Medulla oblongata (tissue), 1 donor: ENCODE results near the gene NAT9.

Experiments
- DNase-seq: peaks from one replicate; pipeline ENCODE4 v3.0.0-alpha.2; 2015; ENCODE audit errors: extremely low spot score

NAT9 gene

DNA sequence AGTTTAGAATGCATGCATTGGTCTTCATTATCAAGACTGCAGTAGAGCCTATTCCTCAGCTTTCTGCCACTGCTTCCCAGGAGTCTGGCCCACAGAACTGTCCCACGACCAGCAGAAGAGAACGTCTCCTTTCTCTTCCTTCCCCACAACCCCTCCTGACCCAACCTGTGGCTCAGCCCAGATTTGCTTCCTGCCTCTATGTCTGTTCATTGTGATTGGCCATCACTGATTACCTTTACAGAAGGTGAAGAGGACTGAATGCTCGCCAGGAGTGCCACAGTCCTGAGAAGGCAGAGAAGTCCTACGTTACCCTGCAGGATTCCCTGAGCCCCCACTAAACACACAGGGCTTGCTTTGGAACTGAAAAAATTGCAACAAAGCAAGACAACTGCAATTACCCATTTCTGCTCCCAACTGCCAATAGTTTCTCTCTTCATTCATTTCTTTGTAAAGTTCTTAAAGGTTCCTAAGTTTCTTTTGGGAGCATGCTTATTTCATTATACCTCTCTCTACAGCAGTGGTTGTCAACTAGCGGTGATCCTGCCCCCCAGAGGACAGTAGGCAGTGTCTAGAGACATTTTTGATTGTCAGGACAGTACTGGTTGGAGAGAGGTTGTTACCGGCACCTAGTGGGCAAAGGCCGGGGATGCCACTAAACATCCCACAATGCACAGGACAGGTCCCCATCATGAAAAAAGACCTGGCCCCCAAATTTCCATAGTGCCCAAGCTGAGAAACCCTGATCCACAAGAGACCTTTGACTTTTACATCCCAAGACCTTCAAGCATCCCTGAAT is 4.5 kb upstream of the NAT9 start:
- peak; percentile 83 for DNase-seq

- peak; percentile 91 for DNase-seq
These were observed 3.8 kb upstream of the NAT9 start for GRCh38 chr17:74779948-74780400.

DNA sequence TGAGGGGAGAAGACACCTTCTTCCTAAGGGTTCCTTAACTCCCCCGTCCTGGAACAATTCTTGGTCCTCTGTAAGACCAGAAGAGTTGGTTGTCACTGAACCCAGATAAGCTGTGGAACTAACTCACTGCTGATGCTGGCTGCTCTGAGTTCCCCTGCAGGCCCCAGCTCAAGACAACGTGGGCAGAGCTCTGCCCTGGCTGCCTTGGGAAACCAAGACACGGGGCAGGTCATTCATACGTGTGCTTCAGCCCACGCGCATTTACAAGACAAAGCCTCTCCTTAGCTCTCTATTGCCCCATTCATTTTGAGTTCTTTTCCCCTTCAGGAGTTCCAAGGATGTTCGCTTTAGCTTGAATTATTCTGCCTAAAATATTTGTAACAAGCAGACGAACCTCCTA is 3.4 kb upstream of the NAT9 start:
- DNase-seq = no peak

- DNase-seq = no peak
These were observed 2.8 kb upstream of the NAT9 start for GRCh38 chr17:74778960-74779359.

DNA sequence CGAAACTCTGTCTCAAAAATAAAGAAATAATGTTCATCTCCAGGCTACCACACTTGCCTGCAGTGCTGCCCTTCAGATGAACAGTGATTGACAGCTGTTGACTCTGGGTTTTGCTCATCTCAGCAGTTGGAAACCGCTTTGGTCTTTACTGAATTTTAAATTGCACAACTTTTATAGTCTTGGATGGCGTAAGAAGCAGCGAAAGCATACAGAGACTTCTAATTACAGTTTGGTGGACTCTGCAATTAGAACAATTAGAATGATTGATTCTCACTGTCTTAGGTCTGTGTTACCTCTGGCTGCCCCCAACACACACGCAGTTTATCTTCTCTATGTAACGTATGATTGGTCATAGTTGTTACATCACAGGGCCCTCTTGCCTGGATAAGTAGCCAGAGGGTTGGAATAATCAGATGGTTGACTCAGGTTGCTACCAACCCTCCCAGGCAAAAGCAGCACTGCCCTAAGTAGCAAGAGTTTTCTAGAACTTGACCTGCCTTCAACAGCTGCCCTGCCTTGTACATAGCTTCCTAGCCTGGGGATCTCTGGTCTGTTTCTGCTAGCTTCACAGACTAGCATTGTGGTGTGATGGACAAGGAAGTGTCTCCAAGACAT is 1.9 kb upstream of the NAT9 start:
- no peak for DNase-seq

GRCh38 chr17:74776990-74777389 is 845 bp upstream of the NAT9 start:
- no peak for DNase-seq

- no peak for DNase-seq
These were observed 619 bp downstream of the NAT9 start for GRCh38 chr17:74775409-74776043.

DNA sequence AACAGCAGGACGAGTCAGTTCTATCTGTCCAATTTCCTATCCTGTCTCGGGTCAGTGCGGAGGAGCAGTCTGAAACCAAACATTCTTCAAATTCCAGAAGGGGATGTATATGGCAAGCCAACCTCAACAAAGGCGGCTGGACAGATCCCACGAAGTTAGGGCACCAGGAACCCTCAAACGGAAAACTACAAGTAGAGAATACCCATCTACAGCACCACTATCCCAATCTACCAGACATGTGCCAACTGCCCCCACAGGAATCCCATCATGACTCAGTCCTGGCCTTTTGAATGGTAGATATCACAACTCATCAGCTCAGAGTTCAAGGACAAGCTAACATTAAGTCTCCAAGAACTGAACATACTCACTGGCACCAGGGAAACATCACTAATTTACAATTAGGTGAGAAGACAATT is 2.3 kb downstream of the NAT9 start:
- DNase-seq = no peak

DNA sequence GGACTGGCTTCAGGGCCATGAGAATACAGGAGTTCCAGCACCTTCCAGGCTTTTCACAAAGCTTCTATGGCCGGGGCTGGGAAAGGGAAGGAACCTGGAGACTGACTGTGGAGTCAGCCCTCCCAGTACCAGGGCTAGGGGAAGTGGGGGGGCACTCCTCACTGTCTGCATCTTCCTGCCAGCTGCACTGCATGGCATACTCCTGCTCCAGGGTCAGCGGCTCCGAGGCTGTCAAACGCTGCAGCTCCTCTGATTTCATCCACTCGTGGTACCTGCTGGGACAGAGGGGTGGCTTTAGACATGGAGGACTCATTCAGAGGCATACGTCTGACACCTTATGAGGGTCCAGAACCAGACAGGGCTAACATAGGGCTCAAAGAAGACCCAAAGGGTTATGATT is 2.7 kb downstream of the NAT9 start:
- no peak for DNase-seq

DNA sequence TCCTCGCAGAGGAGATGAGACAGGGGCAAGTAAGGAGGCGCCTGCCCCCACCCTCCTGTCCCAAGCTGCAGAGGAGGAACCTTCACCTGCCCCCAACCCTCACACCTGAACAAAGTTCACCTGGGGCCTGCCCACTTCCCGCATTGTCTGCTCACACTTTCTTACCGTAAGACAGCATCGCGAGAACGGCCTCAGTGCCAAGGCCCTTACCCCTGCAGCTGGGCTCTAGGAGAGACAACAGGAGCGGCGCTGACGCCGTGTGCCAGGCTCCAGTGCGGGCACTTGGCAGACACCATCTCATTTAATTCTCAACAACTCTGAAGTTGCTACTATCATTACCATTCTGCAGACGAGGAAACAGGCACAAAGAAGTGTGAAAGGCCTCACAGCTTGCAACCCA is 4.1 kb downstream of the NAT9 start:
- DNase-seq = no peak

GRCh38 chr17:74771319-74771914 is 4.7 kb downstream of the NAT9 start:
- DNase-seq = no peak

DNA sequence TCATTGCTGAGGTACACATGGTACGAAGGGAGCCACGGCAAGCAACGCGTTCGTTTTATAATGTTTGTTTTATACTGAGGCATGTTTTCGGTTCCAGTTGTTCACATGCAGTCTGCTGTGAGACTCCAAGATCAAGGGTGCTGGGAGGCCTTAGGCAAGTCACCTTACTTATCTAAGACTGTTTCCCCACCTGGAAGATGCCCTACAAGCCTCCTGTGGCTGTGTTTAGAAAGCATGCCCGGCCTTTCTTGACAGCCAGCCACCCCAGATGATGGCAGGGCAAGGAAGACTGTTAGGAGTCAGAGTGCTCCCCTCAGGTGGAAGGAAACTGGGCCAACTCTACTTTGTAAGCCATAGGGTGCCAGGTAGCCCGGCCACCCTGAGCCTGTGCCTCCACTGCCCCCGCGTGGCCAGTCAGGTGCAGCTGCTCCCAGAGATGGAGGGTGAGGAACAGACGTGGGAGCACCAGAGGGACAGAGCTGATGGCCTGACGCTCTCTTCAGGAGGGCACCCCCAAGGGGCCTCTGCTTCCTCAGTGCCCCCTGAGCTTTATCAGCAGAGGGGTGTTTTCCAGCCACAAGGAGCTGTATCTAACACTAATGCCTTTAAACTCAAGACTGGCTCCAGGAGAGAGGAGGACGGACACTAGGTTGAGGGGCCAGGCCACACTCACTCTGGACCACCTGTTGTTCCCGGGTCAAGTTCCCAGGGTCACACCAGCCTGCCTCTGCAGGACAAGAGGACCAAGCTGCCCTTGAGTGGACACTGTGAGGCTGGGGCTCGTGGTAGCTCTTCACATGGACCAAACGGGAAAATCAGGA is 5.4 kb downstream of the NAT9 start:
- DNase-seq = peak; percentile 68

- no peak for DNase-seq
These were observed 6.2 kb downstream of the NAT9 start for GRCh38 chr17:74769856-74770497.

- DNase-seq = no peak
These were observed 6.8 kb downstream of the NAT9 start for GRCh38 chr17:74769266-74769855.

DNA sequence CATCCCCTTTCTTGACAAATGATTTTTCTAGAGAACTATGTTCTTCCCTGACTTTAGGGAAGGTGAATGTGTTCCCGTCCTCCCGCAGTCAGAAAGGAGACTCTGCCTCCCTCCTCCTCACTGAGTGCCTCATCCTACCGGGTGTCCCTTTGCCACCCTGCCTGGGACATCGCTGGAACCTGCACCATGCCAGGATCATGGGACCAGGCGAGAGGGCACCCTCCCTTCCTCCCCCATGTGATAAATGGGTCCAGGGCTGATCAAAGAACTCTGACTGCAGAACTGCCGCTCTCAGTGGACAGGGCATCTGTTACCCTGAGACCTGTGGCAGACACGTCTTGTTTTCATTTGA is 7.4 kb downstream of the NAT9 start:
- peak; percentile 21 for DNase-seq

DNA sequence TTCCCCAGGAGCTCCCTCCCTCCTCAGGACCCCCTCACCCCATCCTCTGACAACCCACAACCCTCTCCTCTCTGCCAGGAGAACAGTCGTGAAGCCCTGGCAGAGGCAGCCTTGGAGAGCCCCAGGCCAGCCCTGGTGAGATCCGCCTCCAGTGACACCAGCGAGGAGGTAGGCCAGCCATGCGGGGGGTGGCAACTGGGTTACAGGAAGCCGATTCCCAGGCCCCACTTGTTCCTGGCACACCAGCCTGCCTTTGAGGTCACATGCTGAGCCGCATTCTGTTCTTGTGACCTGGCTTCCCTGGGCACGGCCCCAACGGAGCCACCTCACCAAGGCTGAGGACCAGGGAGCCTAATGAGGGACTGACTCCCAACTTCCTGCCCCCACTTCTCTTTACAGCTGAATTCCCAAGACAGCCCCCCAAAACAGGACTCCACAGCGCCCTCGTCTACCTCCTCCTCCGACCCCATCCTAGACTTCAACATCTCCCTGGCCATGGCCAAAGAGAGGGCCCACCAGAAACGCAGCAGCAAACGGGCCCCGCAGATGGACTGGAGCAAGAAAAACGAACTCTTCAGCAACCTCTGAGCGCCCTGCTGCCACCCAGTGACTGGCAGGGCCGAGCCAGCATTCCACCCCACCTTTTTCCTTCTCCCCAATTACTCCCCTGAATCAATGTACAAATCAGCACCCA is 7.9 kb downstream of the NAT9 start:
- DNase-seq = peak; percentile 77

- peak; percentile 96 for DNase-seq
These were observed 9.0 kb downstream of the NAT9 start for GRCh38 chr17:74767111-74767516.

- no peak for DNase-seq
These were observed 9.7 kb downstream of the NAT9 start for GRCh38 chr17:74766413-74766812.

GRCh38 chr17:74764751-74765286 is 11.3 kb downstream of the NAT9 start:
- DNase-seq = no peak
